ENCODE measurements around the gene CCDC127.
"Not testable (repeated sequence)": the region's sequence is repeated elsewhere in the genome, so short reads cannot be mapped to it uniquely, and the experiment has no call there.

Gene CCDC127

GRCh38 chr5:172841-173251 lies 45.1 kb downstream of the CCDC127 start:
- no peak for DNase-seq (ENCODE audit: low read depth in 3 of 3)

GRCh38 chr5:172421-172820 lies 45.5 kb downstream of the CCDC127 start:
- no peak for DNase-seq (ENCODE audit: low read depth in 3 of 3)

DNA sequence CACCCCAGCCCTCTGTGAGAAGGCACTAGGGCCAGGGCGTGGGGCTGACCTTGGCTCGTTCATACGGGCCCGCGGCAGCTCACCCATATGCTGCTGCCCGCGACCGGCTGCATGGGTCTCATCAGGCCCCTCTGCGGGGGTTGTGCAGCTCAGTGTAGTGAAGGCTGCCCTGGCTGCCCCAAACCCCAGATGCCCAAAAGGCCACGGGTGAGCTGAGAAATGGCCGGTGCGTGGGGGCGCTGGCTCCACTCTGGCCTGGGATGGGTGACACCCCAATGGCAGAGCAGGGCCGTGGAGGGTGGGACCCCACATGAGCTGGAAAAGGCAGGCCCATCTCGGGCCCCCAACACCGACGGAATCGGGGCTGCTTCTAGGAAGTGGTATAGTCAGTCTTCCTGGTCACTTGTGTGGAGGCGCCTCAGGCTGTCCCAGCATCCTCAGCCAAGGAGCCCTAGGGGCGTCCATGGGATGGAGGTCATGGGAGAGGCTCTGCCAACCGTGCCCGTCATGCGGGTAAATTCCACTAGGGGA lies 46.1 kb downstream of the CCDC127 start:
- no peak for DNase-seq (ENCODE audit: low read depth in 3 of 3)

DNA sequence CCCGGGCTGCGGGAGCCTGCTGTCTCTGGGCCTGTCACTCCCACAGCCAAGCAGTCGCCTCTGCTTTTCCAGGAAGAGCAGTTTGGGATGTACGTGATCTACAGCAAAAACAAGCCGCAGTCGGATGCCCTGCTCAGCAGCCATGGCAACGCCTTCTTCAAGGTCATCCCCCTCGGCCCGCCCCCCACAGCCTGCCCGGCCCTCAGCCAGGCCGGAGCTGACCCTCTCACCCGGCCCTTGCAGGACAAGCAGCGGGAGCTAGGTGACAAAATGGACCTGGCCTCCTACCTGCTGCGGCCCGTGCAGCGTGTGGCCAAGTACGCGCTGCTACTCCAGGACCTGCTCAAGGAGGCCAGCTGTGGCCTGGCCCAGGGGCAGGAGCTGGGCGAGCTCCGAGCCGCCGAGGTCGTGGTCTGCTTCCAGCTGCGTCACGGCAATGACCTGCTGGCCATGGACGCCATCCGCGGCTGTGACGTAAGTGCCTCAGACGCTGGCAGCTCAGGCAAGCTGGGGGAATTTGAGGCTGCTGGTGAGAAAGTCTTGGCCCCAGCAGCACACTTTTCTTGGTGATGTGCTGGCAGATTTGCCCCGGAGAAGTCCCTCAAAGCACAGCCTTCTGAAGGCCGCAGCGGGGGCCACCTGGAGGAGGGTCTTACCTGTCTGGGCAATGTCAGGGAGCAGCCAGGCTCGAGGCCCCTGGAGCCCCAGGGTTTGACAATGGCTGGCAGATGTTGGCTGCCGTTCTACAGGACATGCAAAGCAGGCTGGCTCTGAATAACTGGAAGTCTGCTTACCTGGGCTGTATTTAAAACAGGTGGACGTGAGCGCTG lies 46.8 kb downstream of the CCDC127 start:
- no peak for DNase-seq (ENCODE audit: low read depth in 3 of 3)

DNA sequence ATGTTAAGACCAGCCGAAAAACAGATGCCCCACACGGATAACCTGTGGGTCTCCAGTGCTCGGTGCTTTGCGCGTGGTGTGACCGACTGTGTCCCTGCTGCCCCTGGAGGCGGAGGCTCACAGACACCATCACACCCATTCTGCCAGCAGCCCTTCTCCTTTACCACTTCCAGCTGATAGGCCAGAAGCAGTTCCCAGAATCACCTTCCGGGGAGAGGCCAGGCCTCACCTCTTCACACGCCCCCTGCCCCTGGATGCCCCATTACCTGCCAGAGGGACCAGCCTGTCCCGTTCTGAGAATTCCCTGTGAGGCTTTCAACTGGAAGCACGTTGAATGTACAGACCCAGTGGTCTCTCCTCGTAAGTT lies 48.2 kb downstream of the CCDC127 start:
- DNase-seq (ENCODE audit: low read depth in 3 of 3) = no peak

DNA sequence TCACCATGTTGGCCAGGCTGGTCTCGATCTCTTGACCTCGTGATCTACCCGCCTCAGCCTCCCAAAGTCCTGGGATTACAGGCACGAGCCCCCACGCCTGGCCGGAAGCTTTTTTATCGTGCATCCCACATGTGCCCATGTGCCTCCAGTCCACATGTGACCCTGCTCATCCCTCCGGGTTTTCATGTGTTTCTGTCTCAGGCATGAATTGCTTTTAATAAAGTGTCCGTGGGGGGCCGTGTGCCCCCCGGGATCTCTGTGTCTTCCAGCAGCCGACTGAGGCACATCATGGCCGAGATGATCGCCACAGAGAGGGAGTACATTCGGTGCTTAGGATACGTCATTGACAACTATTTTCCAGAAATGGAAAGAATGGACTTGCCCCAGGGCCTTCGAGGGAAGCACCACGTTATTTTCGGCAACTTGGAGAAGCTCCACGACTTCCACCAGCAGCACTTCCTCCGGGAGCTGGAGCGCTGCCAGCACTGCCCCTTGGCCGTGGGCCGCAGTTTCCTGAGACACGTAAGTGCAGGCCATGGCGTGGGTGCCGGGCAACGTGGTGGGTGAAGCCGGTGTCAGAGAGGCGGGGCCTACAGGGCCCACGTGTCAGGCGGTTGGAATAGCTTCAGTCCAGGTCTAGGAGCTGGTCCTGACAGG lies 48.8 kb downstream of the CCDC127 start:
- no peak for DNase-seq (ENCODE audit: low read depth in 3 of 3)

- no peak for DNase-seq (ENCODE audit: low read depth in 3 of 3)
Measured at GRCh38 chr5:167982-168660, 49.8 kb downstream of the CCDC127 start.

- no peak for DNase-seq (ENCODE audit: low read depth in 3 of 3)
Measured at GRCh38 chr5:167511-167910, 50.4 kb downstream of the CCDC127 start.

DNA sequence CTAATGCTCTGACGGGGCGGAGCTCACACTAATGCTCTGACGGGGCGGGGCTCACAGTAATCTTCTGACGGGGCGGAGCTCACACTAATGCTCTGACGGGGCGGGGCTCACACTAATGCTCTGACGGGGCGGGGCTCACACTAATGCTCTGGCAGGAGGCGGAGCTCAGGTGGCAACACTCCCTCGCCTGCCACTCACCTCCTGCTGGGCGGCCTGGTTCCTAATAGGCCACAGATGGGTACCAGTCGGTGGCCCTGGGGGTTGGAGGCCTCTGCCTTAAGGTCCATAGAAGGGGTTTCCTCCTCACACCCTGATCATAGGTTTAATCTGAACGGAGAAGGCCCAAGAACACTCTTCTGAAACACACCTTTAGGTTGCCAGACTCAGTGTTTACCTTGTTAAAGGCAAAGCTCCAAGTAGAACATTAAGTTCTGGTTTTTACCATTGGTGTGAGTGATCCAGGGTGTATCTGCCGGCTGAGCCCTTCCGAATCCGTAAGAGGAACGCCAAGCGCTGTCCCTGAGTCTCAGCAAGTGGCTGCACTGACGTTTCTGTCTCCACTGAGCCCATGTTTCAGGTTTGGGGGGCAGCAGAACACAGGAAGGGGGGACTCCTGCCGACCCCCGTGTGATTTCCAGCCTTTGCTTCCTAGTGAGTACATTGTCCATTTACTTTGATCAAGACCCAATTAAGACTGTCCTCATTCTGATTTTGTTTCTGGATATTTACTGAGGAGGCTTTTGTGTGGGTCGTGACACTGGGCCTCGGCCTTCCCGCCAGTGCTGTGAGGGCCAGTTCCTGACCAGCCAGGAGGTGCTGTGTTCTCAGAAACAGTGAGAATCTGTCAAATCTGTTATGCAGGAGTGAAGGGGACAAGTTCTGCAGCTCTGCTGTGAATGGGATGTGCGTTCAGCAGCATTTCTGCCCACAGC lies 51.2 kb downstream of the CCDC127 start:
- no peak for DNase-seq (ENCODE audit: low read depth in 3 of 3)

- DNase-seq (ENCODE audit: low read depth in 3 of 3) = not testable (repeated sequence)
Measured at GRCh38 chr5:164783-165182, 53.2 kb downstream of the CCDC127 start.

DNA sequence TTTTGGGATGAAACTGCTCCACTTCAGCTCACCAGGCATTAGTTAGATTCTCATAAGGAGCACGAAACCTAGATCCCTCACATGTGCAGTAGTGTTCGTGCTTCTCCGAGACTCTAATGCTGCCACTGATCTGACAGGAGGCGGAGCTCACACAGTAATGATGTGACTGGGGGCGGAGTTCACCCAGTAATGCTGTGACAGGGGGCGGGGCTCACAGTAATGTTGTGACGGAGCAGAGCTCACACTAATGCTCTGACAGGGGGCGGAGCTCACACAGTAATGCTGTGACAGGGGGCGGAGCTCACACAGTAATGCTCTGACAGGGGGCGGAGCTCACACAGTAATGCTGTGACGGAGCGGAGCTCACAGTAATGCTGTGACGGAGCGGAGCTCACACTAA lies 53.7 kb downstream of the CCDC127 start:
- no peak for DNase-seq (ENCODE audit: low read depth in 3 of 3)

DNA sequence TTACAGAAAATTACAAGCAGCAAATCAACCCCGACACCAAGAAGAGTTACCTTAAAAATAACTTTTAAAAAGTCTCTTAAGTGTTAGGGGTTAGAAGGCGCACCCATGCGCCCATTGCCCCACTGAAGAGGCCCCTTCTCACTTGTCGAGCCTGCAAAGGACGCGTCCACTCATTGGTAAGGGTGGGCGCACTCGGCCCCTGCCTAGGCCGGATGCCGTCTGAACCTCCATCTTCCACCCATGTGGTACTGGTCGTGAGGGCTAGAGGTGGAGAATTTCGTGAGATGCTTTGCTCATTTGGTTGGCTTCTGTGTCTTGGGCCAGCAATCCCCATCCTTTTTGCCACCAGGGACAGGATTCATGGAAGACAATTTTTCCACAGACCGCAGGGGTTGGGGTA lies 54.1 kb downstream of the CCDC127 start:
- DNase-seq (ENCODE audit: low read depth in 3 of 3) = no peak

DNA sequence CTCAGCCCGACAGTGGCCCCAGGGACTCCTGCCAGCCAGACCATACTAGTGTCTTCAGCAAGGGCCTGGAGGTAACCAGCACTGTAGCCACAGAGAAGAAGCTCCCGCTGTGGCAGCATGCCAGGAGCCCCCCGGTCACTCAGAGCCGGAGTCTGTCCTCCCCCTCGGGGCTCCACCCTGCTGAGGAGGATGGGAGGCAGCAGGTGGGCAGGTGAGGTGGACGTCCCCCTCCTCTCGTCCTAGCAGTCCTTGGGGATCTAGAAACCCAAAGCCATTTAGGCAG lies 54.7 kb downstream of the CCDC127 start:
- DNase-seq (ENCODE audit: low read depth in 3 of 3) = no peak

DNA sequence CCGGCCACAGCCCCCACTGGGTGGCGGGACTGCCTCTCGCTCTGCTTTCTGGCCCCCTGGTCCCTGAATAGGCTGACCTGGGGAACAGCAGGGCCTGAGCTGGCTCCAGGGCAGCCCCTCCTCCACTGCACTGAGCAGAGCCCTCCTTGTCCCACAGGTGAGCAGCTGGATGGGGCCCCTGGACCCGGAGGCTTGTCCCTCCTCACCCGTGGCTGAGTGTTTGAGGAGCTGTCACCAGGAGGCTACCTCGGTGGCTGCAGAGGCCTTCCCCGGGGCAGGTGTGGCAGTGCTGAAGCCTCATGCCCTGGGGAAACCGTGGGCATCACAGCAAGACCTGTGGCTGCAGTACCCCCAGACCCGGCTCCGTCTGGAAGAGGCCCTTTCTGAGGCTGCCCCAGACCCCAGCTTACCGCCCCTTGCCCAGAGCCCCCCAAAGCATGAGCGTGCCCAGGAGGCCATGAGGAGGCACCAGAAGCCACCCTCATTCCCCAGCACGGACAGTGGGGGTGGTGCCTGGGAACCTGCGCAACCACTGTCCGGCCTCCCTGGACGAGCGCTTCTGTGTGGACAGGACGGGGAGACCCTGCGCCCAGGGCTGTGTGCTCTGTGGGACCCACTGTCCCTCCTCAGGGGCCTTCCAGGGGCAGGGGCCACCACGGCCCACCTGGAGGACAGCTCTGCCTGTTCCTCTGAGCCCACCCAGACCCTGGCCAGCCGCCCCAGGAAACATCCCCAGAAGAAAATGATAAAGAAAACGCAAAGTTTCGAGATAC lies 55.2 kb downstream of the CCDC127 start:
- no peak for DNase-seq (ENCODE audit: low read depth in 3 of 3)

DNA sequence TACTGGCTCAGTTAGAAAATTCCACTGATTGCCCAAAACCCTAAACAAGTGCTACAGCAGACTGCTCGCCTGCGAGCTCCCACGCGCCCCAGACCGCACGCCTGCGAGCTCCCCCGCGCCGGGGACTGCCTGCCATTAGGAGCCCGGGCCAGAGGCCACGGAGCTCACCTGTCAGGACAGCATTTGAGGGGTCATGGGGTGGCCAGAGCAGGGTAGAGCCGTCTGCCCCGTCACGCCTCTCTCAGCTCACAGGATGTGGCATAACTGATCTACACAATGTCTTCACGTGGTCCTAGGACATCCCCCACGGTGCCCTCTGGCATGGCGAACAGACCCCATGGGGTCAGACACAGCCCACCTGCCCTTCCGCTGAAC lies 55.8 kb downstream of the CCDC127 start:
- DNase-seq (ENCODE audit: low read depth in 3 of 3) = no peak

- DNase-seq (ENCODE audit: low read depth in 3 of 3) = no peak
Measured at GRCh38 chr5:161803-162110, 56.2 kb downstream of the CCDC127 start.

GRCh38 chr5:160921-161802 lies 56.8 kb downstream of the CCDC127 start:
- DNase-seq (ENCODE audit: low read depth in 3 of 3) = no peak

DNA sequence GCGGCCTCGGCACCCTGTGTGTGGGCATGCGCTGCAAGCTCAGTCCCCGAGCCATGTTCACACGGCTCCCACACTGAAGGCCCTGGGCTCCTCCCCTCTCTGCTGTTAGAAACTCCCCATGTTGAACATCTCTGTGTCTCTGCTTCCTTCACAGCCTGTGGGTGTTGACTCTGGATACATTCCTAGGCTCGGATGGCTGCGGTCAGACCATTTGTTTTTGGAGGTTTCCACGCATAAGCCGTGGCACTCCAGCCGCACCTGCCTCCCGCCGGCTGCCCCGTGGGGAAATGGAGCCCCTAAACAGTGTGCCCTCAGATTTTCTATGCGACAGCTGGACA lies 57.8 kb downstream of the CCDC127 start:
- no peak for DNase-seq (ENCODE audit: low read depth in 3 of 3)

DNA sequence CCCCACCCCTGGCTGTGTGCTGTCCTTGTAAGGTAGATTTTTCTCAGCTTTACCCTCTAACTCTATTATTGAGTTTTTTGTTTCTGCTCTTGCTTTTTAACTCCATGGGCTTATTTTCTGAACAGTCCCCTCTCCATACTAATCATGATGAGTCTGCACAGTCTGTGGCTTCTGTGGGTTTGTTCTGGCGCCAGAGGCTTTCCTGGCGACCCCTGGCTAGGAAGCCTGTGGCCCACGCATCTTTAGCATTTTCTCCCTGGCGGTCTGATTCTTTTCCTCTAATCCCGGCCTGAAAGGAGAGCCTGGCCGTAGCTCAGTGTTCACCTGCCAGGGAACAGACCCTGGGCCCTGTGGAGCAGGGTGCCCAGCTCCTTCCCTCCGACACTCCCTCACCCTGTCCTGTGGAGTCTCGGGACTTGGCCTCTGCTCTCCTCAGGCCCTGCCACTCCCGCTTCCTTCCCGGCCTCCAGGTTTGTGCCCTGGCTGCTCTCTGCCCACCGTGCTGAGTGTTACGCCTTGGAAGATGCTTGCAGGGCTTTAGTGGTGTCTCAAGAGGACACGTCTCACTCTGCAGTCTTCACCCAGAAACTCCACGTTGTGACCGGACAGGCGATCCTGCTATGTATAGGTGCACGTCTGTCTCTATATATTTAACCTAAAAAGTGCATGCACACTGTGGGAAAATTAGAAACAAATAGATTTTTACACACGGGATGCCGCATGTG lies 58.3 kb downstream of the CCDC127 start:
- no peak for DNase-seq (ENCODE audit: low read depth in 3 of 3)

Data from stimulated activated CD4-positive, alpha-beta T cell treated with anti-CD3 and anti-CD28 coated beads, TNF-alpha, amount 100 ng/mL, for 48 hours (primary cell).